ENCODE results near the gene TNFRSF25.
"Not testable (repeated sequence)": the region's sequence is repeated elsewhere in the genome, so short reads cannot be mapped to it uniquely, and the experiment has no call there.

TNFRSF25 gene

DNA sequence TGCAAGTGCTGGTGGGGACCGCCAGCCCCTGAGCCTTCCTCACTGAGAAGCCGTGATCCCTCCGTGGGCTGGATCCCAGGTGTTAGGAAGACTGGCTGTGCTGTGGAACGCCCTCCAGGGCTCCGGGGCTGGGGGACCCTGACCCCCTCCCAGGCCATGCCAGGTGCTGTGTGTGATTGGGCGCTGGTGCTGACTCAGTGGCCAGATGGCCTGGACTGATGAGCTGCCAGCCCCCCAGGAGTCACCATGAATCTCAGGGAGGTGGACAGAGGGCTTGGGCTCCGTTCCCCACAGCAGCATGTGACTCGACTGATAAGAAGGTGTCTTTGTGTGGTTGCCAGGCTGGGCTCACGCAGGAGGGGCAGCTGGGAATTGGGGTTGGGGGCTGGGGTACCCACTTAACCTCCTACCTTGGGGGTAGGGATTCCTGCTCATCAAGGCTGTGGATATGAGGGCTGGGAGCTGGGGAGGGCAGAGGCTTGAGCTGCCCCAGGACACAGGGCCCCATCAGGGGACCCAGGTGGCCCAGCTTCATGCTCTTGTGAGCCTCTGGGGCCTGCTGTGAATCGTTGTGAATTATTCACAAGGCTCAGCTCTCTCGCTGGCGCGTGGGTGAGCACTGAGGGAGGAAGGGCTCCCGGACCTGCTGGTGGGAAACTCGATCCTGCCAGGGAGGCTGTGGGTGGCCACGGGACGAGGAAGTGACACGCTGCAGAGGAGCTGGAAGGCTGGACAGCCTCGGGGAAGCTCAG, 36.1 kb downstream of the TNFRSF25 start:
- DNase-seq: not testable (repeated sequence)

DNA sequence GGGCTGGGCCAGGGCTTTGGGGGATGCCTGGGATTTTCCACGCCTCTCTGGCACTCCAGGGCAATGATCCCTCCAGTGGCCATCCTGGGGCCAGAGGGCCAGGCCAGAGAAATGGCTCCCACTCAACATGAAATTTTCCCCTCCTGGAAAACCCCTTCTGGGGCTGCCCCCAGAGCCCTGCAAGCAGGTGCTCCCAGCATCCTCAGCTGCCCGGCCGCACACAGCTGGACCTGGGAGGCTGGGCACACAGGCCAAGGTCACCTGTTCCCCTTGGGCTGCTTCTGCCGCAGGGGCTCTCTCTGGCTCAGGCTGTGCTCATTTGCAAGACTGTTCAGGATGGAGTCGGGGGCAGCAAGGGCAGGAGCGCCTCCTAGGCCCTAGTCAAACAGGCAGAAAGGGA, 37.5 kb downstream of the TNFRSF25 start:
- DNase-seq: not testable (repeated sequence)

DNA sequence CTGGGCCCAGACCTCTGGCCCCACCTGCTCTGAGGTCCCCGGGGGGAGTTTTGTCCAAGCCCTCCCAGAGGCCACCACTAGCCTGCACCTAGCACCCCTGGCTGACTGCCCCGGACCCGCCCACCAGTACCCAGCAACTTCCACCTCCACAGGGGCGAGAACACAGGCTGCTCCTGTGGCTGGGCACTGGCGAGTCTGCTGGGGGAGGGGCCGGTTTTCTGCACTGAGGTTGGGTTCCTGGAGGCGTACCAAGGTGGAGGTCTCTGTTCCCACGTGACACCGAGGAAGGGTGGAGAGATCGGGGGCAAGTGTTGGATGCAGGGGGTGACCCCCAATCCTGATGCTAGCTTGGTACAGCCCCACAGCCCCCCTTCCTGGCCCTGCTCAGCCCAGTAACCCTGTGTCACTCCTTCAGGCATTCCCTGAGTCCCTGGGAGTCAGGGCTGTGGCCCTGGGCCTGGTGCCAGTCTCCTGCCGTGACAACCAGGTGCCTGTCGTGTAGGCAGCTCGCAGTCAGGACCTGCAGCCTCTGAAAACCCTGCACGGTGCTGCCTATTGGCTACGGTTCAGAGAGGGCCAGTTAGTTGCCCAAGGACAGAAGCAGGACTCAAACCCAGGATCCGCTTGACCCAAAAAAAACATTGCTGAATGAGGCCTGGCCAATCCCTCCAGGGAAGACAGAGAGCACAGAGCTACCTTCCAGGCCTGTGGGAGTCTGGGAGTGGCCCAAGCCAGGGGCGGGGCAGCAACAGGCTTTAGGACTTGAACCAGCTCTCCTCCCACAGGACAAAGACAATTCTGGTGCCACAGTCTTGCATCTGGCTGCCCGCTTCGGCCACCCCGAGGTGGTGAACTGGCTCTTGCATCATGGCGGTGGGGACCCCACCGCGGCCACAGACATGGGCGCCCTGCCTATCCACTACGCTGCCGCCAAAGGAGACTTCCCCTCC, 38.3 kb downstream of the TNFRSF25 start:
- DNase-seq: peak; percentile 31

DNA sequence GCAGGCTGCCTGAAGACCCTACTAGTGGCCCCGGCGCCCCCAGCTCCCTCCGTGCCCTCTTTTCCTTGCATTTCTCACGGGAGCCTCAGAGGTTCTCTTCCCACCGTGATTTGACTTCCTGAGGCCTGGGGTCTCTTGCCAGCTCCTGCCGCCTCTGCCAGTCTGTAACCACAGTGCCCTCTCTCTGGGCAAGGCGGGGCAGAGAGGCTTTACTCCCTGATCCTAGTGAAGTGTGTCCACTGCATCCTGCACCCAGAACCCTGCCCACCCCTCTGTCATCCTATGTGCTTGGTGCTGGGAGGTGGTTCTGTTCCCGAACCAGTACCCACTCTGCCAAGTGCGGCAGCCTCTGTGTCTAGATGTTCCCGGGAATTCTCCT, 39.0 kb downstream of the TNFRSF25 start:
- no peak for DNase-seq

DNA sequence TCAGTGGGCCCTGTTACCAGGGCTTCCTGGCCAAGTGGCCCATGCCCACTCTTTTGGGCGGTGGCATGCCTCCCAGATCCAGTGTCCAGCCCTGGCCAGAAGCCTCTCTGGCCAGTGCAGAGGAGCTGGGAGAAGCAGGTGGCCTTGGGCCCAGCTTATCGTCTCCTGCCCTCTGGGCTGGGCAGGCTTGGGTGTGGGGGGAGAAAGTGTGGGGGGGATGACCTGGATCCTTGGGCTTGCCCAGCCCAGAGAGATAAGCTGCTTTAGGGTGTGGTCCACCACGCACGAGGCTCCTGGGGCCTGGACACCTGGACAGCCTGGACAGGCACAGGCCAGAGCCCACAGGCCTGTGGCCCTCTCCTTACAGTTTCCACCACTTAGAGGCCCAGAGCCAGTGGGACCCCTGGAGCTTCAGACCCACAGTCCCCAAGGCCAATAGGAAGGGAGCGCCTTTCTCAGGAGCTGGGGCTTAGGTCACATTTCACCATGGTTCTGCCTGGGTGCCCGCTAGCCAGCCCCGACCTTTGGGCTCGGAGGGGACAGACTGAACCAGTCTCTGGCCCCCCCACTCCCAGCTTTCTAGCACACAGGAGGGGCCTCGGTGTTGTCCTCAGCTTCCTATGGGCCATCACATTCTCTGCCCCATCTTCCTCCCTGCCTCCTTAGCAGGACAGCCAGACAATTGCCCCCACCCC, 39.5 kb downstream of the TNFRSF25 start:
- no peak for DNase-seq

DNA sequence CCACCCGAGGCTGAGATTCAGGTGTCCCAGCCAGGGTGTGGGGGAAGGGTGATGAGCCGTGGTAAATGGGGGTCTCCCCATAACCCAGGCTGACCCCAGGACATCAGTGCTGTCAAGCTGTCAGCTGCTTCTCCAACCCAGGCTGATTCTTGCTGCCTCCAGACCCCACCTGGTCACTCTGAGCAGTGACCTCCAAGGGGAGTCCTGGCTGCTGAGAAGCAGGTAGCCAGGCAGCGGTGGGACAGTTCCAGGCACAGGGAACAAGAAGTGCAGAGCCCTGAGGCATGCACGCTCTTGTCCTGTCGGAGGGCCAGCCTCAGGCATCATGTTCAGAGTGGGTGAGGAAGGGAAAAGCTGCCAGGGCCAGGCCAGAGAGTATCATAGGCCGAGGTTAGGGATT, 40.3 kb downstream of the TNFRSF25 start:
- DNase-seq: no peak

DNA sequence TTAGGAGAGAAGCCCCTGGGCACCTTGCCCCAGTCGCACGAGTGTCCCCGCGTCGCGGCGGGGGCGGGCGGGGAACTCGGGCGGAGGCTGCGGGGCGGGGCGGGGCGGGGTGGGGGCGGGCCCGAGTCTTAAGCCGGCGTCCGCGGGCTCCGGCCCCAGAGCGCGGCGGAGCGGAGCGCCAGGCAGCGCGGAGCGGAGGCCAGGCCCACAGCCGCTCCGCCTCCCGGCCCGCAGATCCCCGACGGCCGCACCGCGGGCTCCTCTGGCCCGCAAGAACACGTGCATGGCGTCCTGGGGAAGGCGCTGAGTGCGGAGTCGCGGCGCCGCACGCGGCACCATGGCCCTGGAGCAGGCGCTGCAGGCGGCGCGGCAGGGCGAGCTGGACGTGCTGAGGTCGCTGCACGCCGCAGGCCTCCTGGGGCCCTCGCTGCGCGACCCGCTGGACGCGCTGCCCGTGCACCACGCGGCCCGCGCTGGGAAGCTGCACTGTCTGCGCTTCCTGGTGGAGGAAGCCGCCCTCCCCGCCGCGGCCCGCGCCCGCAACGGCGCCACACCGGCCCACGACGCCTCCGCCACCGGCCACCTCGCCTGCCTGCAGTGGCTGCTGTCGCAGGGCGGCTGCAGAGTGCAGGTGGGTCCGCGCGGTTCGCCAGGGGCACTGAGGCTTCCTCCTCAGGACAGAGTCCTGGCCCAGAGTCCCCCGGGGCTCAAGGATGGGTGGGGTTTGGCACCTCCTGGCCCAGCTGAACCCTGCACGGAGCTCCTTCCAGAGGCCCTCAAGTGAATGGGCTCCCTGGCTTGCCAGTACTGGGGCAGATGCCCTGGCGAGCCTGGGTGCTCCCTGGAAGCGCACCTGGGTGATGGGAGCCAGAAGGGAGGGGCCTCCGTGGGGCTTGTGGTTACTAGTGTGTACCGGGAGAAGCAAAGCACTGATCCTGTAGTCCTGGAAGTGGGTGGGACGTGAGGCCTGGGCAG, 41.1 kb downstream of the TNFRSF25 start, which contains the start of gene ESPN:
ESPN (plus strand) TSS at position 158 of the 975 bp plus-strand sequence; CDS start at position 338, 180 bp downstream.
- DNase-seq: no peak

DNA sequence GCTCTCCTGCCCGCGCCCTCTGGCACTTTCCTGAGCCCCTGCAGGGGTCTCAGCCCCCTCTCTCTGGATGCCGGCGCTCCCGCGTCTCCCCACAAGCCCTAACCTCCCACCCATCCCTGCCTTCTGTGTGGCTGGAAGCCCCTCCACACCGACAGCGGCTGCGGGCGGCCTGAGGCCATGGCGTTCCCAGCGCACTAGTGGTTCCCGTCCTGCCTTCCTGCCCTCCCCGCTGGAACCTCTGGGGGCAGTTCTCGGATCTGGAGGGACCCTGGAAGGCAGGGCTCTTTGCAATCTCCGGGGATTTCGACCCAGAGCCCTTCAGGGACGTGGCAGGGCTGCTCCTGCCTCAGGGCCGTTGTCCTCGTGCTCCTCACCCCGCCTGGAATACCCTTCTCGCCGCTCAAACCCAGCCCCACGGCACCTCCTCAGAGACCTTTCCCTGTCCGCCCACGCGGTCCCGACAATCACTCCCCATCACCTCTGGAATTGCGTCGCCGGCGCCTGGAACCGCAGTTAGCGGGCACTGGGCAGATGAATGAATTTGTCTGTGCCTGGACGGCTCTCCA, 41.9 kb downstream of the TNFRSF25 start:
- no peak for DNase-seq

DNA sequence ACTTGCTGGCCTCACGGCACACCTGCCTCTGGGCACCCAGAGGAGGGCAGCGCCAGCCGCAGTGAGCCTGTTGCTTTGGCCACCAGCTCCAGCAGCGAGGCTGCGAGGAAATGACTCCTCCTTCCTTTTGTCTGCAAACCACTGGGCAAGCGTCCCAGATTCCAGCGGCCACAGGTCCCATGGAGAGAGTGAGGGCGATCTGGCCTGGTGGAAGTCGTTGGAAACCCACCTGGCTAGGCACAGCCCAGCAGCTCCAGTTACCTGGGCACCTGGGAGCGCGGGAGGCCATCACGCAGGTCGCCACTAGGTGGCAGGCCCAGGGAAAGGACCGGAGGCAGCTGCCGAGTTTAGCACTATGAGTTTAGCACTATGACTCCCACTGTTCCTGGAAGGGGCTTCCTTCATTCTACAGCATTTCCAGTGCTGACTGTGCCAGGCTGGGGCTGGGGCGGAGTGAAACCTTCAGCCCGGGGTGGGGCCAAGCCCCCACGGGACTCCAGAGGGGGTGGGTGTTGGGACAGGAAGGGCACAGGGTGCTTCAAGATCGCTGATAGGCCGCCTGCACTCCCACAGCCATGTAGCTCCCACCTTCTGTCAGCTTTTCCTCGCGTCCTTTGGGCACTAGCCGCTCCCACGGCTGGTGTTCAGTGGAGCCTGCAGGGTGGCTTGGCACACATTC, 42.5 kb downstream of the TNFRSF25 start:
- DNase-seq: peak; percentile 61

DNA sequence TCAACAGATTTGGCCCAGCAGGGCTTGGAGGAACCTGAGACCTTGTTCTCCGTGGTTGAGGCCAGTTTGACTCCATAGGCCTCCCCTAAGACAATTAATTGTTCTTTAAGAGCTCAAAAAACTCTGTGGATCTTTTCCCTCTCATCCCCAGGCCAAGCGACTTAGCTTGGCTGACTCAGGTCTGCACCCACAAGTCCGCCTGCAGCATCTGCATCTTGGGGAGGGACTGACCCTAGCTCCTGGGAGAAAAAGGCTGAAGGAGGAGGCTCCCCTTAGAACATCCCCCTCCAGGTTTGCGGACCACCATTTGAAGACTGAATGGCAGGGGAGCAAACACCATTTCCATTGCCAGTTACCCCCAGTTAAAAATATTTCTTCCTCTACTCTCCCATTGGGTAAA, 44.7 kb downstream of the TNFRSF25 start:
- DNase-seq: no peak

DNA sequence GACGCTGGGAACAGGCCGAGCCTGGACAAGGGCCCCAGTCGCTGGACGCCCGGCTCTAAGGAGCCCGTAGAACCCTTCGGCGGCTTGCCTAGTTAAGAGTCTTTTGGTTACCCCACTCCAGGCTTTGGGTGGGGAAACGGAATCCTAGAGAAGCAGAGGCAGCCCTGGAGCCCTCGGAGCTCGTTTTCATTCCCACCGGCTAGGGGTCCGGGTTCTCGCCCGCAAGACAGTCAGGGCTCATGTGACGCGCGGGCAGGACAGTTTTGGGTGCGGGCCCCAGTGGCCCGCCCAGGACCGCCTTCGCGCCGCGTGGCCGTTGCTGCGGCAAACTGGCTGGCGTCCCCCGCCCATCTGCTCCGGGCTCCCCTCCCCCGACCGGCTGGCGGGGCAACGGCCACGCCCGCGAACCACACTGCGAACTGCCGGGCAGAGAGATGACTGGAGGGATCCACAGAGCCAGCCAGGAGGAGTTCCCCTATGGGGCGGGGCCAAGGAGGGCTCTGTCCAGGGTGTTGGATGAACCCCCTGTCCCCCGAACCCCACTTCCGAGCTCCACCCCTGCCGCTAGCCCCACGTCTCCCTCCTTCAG, 45.4 kb downstream of the TNFRSF25 start:
- DNase-seq: no peak

DNA sequence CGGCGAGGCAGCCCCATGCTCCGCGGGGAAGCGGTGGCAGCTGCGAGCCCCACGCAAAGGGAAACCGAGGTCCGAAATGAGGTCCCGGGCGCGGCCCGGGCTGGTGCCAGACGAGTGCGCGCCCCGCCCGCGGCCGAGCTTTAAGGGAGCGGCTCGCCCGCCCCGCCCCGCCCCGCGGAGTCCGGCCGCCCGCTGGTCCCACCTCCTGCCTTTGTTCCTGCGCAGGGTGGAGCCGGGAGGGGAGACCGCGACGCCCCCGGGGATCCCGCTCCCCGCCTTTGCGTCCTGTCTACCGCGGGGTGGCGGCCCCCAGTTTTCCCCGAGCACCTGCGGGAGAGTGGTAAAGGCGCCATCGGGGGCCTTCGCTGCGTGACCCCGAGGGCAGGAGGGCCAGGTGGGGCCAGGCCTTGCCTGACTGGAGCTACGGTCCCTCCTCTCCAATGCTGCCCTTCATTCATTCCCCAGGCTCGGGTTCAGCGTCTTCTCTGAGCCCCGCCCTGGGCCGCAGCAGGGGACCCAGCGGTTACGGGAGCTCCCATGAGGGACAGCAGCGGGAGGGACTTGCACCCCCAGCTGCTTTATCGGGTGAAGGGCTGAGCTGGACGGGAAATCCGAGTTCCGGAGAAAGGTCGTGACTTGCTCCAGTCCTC, 46.0 kb downstream of the TNFRSF25 start, which contains the start of gene HES2:
HES2 (minus strand) TSS at position 116 of the 650 bp plus-strand sequence; CDS start at position 17, 99 bp downstream.
- peak; percentile 48 for DNase-seq

DNA sequence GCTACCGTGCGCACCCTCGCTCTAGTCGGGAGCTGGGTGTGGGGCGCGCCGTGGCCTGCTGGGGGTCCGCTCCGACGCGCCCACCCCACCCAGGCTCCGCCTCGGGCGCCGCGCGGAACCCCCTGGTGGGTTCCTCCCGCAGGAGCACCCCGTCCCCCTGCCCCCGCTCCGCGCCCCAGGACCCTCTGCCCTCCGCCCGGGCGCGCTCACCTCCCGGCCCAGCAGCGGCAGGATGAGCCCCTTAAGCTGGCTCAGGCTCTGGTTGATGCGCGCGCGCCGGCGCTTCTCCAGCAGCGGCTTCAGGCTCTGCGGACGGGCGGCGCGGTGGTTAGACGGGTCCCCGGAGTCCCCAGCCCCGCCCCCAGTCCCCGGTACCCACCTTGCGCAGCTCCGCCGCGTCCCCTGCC, 46.6 kb downstream of the TNFRSF25 start:
- DNase-seq: no peak

DNA sequence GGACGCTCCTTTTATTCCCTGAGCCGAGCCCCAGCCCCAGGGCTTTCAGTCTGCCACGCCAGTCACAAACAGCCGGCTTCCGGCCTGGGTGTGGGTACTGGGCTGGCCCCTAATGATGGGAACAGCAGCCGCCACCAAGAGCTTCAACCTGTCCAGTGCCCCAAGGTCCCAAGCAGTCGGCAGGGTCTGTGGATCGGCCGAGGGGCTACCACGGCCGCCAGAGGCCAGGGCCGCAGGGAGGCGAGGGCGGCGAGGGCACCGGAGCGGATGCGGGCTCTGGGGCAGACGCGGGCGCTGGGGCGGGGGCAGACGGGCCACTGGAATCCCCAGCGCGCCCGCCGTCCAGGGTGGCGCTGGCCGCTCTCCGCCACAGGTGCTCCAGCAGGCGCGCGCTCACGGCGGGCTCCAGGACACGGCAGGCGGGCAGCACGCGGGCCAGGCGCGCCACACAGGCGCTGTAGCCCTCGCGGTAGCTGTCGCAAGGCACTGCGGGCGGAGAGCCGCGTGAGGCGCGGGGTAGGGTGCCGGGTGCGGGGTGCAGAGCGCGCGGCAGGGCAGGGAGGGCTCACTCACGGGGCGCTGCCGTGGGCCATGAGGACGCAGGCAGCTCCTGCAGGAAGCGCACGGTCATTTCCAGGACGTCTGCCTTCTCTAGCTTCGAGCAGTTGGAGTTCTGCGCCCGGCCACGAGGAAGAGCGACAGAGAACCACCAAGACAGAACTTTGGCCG, 47.1 kb downstream of the TNFRSF25 start:
- DNase-seq: no peak

DNA sequence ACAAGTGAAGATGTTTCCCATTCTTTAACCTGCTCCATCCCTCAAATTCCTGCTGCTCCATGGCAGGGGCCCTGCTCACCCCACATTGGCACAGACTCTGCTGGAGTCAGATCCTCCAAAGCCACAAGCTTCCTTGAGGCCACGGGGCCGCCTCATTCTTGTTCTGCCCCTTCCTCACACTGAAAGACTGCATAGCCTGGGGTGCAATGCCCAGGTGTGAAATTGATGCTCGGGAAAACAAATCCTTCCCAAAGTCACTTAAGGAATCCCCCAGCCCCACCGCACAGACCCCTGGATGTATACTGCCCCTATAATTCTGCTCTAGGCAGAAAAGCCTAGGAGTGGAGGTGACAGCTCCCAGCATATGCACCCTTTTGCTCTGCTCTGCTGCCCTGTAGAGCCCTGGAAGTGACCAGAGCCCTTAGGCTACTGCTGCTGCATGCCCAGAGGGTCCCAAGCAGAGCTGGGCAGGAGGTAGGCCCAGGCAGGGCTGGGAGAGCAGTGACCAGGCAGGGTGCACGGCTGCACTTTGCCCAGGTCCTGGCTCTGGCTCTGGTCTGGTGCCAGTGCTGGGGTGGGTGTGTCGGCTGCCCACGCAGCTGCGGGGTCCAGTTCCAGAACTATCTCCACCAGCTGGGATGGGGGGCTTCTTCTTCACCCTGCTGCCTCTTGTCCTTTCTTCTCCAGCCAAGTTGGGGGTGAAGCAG, 47.9 kb downstream of the TNFRSF25 start:
- DNase-seq: no peak

DNA sequence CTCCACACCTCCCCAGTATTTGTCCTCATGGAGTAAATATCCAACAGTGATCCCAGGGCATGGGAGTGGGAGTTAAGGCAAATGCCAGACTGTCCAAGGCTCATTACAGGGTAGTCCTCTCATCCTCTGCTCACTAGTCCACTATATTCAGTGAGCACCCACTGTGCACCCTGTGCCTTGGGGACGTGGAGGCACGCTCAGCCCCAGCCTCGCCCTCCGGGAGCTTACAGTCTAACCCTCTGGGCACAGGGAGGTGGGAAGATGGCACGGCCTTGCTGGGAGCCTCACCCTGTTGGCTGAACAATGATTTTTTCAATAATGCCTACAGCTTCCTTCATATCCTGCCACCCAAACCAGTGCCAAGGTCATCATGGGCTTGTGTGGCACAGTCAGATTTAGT, 49.1 kb downstream of the TNFRSF25 start:
- DNase-seq: no peak

DNA sequence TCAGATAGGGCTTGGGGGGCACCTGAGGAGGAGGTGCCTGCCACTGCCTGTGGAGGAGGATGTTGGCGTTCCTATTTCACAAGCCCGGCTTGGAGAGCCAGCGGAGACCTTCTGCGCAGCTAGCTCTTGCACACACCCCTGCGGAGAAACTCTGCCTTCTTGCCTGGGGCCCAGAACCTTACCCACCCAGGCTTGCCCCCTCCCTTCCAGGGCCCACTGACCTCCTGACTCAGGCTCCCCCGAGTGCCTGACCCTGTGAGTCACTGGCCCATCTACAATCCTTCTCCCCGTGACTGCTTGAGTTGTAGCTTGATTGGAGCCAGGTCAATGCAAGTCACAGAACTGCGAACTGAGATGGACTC, 49.7 kb downstream of the TNFRSF25 start:
- DNase-seq: no peak

DNA sequence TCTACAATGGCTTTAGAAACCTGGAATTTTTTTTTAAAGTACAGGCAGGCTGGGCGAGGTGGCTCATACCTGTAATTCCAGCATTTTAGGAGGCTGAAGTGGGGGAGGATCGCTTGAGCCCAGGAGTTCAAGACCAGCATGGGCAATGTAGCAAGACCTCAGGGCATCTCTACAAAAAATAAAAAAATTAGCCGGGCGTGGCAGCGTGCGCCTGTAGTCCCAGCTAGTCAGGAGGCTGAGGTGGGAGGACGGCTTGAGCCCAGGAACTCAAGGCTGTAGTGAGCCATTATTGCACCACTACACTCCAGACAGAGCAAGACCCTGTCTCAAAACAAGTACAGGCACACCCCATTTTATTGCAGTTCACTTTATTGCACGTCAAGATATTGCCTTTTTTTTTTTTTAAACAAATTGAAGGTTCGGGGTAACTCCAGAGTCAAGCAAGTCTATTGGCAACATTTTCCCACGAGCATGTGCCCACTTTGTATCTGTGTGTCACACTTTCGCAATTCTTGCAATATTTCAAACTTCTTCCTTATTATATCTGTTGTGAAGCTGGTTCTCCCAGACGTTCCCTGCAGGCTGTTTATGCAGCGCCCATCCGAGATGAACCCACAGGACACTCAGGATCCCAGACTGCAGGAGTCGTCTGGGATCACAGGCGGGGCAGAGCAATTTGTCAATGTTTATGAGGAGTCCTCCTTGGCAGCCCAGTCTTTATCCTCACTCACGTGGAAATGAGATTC, 50.9 kb downstream of the TNFRSF25 start:
- no peak for DNase-seq

Data from NCI-H226 (cell line).